Left cardiac atrium (tissue), 4 donors: Measurements from ENCODE around the gene PACS1. TPM values are rescaled to one million over a fixed set of nuclear protein-coding genes. Genes with fewer than 3 reads are reported as not detected.
"Not testable (repeated sequence)": the region's sequence is repeated elsewhere in the genome, so short reads cannot be mapped to it uniquely, and the experiment has no call there.

ENCODE experiments used
- ATAC-seq, 2 donors: fragments of 200-7000 bp; cut with Tn5 transposase; one replicate each; pipeline ENCODE4 v1.9.1; 2020; ENCODE audit warnings: mild to moderate bottlenecking in 2 of 2, moderate library complexity in 2 of 2
- DNase-seq: peaks from one replicate; pipeline ENCODE4 v3.0.0-alpha.2; 2020
- intact Hi-C, 2 donors: fragments of 100-400 bp; cut with DNase I; formaldehyde crosslinking; loops; one replicate each; pipeline versions ENCODE4 v1.14.1 to v1.15.1; 2022 to 2023
- long read RNA-seq: library from polyadenylated mRNA; unstranded; transcript quantifications from one replicate; pipeline ENCODE4 v2.0.0, GENCODE V29; 2021
- total RNA-seq, 2 donors: library from RNA; stranded (reverse); fragmentation: NEBNext Ultra II Directional; extraction: Animal tissue kit (Norgen Biotek cat#: 25700); gene quantifications; one replicate each; pipeline ENCODE4 v1.2.1, GENCODE V29; 2021
- donor health status: DM: no; HTN: yes; CAD: no.
- donor health status: DM: no; HTN: yes; CAD: no; lungs with severe emphysema.
- donor health status: DM: yes; HTN: yes; CAD: no.
- donor health status: Dilated cardiomyopathy.

The PACS1 gene
- 10 to 100 TPM; 51.6 to 74.4 TPM for total RNA-seq
- long read RNA-seq, partial matches to known transcripts, result 0 of 6 reads
- long read RNA-seq, other reads (novel, unspliced or antisense), result 6 of 6 reads

DNA sequence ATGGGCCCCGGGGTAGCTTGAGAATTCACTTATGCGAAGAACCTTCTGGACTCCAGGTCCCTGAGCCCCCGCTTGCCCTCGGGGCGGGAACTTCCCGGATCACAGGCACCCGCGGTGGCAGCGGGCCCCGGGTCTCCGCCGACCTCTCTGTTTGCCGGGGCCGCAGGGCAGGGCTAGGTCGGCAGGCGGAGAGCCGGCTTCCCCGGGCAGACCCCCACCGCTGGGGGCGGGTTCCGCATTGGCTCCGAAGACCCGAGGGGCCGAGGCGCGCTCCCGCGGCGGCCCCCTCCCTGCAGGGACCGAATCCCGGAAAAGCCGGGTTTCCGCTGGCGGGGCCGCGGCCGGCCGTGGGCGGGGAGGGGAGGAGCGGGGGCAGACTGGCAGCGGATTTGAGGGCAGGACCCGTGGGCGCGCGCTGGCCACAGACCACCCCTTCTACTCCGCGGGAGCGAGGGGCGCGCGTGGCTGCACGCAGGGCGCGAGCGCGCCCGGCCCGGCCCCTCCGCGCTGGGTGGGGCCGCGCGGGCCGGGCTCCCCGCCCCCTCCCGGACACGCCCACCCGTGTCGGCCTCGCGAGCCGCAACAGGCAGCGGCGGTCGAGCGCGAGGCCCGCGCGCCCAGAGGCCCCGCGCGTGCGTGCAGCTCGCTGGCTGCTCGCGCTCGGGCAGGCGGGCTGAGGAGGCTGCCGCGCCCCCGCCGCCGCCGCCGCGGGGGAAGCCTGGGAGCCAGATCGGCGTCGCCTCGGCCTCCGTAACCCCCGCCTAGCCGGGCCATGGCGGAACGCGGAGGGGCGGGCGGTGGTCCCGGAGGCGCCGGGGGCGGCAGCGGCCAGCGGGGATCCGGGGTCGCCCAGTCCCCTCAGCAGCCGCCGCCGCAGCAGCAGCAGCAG lies at the start of gene PACS1:
Gene PACS1, plus strand, starts transcription at position 558 of the 889 bp plus-strand sequence. Its CDS starts 215 bp downstream, at position 773.
- peak; percentile 88 to 90 for ATAC-seq
- intact Hi-C loops, result loop anchor here in 1 of 2 donors (5.0 kb wide), 1 partner anchor 62 kb away; no protein-coding TSS in a partner anchor
- peak; percentile 90 for DNase-seq

DNA sequence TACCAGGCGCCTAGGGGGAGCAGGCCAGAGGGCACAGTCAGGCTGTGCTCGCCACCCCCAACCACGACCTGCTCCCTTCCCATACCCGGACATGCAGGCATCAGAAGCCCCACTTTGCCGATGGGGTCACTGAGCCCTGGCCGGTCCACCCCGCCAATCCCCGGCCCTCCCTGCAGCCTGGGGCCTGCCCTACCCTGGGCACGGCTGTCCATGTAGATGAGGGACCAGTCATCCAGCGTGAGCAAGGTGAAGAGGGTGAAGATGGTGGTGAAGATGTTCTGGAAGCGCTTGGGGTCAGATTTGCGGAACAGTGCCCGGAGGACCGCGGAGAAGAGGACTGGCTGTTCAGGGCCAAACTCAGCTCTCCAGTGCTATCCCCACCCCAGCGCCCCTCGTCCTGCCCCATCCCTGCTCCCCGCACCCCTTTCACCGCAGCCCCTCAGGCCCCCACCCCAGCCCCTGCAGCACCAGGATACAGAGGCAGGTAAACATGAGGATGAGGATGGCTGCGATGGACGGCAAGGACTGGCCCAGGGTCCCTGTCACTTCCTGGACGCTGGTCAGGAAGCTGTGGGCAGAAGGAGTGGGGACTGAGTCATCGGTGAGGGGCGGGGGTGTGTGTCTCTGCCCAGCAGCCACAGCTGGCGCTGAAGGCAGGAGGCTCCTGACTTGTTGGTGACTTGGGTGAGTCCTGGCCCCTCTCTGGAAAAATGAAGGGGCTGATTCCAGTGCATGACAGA lies 49.3 kb upstream of the PACS1 start:
- no peak for DNase-seq
- peak in 1 of 2 donors; percentile 62 for ATAC-seq
- intact Hi-C loops, result no loop called here

DNA sequence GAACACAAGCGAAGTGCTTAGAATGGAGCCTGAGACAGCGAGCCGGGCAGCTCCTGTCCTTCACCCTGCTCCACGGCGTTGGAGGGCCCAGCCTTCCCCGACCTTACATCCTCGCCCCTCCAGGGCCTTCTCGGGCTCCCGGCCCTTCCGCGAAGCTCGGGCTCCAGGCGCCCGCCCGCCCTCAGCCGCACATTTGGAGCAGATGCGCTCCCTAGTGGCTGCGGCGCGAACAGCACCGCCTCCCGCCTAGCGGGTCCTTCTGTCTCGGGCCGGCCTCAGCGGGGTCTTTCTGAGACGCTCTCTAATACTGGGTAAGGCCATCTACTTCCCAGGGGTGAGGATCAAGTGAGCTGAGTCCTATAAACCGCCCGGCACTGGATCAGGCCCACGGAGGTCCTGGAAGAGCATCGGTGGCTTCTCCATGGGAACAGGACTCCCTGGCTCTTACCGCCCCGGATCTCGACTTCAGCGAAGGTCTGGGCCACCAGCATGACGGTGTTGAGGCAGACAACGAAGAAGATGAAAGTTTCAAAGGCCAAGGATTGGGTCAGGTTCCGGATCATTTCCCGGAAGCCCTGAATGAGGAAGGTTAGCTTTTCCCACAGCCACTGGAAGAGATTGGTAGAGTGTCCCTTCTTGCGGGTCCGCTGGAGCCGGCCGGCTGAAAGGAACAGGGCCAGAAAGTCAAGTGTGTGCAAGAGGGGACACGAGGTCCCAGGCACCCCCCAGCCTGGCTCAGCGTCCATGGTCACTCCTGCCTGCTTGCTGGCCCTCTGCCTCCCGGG lies 47.5 kb upstream of the PACS1 start:
- intact Hi-C loops, result no loop called here
- ATAC-seq, result peak; percentile 83 to 85

GRCh38 chr11:66023186-66023440 lies 47.0 kb upstream of the PACS1 start:
- ATAC-seq, intact Hi-C loops, DNase-seq: not testable (repeated sequence)

More for the DNA sequence above, 47.5 kb upstream of the PACS1 start:
- peak; percentile 76 for DNase-seq

DNA sequence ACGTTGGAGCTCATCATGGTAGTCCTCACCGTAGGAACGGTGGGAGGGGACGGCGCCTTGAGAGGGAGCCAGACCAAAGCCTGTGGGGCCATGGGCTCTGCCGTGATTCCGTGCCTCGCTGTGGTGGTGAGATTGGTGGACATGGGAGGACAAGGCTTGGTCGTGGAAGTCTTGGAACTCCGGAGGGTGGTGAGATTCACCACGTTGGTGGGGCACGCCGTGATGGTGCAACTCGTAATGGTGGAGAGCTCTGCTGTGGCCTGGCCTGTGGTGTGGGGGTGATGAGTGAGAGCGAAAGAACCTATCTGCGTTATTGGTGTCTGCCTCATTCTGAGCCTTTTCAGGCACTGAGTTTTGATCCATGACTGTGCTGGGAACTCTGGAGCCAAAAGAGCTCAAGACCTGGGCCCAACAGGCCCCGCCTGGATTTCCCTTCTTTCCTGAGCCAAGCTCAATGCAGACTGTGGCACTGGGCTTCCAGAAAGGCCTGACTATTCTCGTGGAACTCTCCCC lies 44.0 kb upstream of the PACS1 start, which contains the start of gene CATSPER1:
Gene CATSPER1, minus strand, starts transcription at position 463 of the 513 bp plus-strand sequence. Its CDS starts 100 bp downstream, at position 363.
- DNase-seq (no peak), ATAC-seq (no peak)
- intact Hi-C loops, result no loop called here

DNA sequence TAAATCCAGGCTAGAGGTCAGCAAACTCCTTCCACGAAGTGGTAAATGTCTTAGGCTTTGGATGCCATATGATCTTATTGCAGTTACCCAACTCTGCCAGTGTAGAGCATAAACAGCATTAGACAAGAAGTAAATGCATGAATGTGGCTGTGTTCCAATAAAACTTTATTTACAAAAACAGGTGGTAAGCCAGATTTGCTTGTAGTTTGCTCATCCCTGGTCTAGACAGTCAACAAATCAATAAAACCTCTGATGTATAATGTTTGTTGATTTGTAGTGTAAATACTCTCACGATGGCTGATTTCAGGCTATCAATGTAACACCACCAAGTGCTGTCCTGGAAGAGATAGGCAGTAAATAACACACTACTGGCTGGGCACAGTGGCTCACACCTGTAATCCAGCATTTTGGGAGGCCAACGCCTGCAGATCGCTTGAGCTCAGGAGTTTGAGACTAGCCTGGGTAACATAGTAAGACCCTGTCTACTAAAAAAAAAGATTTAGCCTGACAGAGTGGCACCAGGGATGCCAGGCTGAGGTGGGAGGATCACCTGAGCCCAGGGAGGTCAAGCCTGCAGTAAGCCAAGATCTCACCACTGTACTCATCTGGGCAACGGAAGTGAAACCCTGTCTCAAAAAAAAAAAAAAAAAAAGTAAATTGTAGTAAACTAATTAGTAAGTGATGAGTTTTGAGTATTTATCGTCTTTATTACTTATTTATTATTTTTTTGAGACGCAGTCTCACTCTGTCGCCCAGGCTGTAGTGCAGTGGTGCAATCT lies 36.9 kb upstream of the PACS1 start:
- no peak for DNase-seq
- ATAC-seq, result no peak
- intact Hi-C loops, result no loop called here

DNA sequence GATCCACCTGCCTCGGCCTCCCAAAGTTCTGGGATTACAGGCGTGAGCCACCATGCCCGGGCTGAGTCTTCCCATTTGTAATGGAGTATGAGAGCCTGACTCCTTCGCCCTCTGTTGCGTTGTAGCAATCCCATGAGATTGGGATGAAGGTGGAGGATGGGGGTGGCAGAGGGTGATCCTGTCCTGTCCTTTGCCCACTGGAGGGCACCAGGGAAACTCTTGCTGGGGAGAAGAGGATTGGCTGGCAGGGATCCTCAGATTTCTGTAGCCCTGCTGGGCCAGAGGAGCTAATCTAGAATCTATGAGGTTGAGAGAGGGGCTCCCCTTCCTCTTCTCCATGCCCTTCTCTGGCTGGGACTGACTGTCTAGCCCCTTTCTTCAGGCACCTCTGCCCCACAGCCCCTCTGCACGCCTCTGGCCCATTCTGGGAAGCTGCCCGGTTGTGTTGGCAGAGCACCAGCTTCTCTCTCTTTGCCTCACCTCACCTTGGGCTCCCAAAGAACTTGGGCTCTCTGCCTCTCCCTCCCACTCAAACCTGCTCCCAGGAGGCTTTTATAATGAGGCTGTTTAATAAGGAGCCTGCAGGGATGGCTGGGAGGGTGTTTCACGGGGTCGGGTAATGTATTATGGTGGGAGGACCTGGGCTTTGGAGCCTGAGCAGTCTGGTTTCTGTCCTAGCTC lies 34.3 kb upstream of the PACS1 start:
- intact Hi-C loops, result no loop called here
- ATAC-seq, result peak in 1 of 2 donors; percentile 43
- no peak for DNase-seq

DNA sequence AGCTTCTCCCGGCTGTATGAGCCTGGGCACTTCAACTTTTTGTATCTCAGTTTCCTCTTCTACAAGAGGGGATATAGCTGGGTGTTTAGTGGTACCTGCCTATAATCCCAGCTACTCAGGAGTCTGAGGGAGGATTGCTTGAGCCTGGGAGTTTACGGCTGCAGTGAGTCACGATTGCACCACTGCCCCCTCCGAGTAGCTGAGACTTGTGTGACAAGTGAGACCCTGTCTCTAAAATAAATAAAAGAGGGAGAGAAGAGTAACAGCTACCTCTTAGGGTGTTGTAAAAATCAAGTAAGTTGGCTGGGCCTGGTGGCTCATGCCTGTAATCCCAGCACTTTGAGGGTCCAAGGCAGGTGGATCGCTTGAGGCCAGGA lies 33.8 kb upstream of the PACS1 start:
- intact Hi-C loops, result no loop called here
- ATAC-seq (no peak), DNase-seq (no peak)

- ATAC-seq (no peak), DNase-seq (no peak)
- intact Hi-C loops, result no loop called here
Measured at GRCh38 chr11:66037327-66037726, 32.7 kb upstream of the PACS1 start.

DNA sequence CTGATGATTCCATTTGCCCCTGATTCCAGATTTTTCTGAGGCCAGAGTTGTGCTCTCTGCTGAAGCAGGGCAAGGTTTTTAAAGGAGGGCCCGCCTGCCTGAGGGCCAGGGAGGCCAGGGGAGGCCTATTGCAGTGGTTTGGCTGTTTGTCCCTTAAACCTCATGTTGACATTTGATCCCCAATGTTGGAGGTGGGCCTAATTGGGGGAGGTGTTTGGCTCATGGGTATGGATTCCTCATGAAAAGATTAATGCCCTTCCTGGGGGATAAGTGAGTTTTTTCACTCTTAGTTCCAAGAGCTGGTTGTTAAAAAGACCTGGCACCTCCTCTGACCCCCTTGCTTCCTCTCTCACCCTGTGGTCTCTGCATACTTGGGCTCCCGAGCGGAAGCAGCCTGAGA lies 30.3 kb upstream of the PACS1 start:
- intact Hi-C loops, result no loop called here
- DNase-seq, result no peak

DNA sequence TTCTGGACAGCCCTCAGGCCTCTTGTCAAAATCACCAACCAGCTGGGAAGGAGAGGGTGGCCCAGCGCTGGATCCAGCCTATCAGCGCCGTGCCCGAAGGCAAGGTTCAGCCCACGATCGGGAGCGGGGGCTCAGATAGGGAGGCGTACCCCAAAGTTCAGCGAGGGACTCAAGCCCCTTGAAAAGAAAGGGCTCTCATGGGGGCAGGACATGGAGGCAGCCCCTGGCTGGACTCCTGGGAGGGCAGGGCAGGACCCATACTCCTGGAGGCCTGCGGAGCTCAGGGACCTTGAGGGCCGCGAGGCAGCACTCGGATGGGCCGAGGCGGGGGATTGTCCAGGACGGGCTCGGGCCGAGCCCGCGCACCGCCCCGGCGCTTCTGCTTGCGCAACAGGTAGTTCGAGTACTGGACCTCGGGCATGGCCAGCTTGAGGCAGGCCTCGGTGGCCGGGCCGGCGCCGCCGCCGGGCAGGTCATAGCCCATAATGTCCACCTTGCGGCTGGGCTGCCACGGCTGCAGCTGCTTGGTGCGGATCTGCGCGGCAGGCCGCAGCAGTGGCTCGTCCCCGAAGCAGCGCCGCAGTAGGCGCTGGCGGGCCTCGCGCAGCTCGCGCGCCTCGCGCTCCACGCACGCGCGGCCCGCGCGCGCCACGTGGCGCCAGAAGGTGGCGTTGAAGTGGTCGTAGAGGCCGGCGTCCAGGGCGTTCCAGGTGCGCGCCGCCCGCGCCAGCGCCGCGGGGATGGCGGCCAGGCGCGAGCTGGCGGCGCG lies 27.7 kb upstream of the PACS1 start:
- no peak for DNase-seq
- intact Hi-C loops, result no loop called here
- ATAC-seq, result no peak

More for the DNA sequence above, 30.3 kb upstream of the PACS1 start:
- ATAC-seq, result no peak

GRCh38 chr11:66042996-66043906 lies 26.8 kb upstream of the PACS1 start:
- ATAC-seq (no peak), DNase-seq (no peak)
- intact Hi-C loops, result no loop called here

GRCh38 chr11:66044757-66045156 lies 25.3 kb upstream of the PACS1 start:
- intact Hi-C loops, result no loop called here
- ATAC-seq (no peak), DNase-seq (no peak)

GRCh38 chr11:66045177-66045639 lies 24.9 kb upstream of the PACS1 start:
- peak; percentile 76 for DNase-seq
- intact Hi-C loops, result no loop called here
- peak; percentile 69 to 72 for ATAC-seq

DNA sequence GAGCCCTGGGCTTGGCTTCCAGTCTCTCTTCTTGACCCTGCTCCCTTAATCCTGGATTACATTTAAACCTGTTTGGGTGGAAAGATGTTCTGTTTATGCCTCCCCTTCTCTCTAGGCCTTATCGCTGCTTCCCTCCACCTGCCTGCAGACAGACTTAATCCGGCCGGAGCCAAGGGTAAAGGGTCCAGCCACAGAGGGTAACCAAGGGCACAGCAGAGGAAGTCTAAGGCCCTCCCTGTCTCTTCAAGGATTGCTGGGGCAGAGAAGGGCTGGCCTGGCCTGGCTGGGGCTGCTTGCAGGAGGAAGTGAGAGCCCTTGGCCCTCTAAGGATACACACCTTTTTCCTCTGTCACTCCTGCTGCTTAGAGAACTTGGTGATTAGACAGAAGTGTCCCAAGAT lies 23.2 kb upstream of the PACS1 start:
- ATAC-seq, result no peak
- intact Hi-C loops, result no loop called here
- DNase-seq, result no peak
